Neural cell (in vitro differentiated cells): ENCODE data around the gene C1orf105. TPM values are rescaled to one million over a fixed set of nuclear protein-coding genes. Genes with fewer than 3 reads are reported as not detected.

Source experiments
- H2AFZ ChIP-seq: fragments of 200-600, 300-800 bp; sonication (generic), shearing (Covaris generic); 2 replicates; pipeline ENCODE4 v1.6.0; 2014; ENCODE audit warnings: low read depth, mild to moderate bottlenecking, antibody characterized with exemption, low read length, moderate library complexity
- H3F3A ChIP-seq: fragments of 200-600 bp; shearing (Covaris generic); 2 replicates; pipeline ENCODE4 v1.6.1; 2016; ENCODE audit warnings: mild to moderate bottlenecking, moderate library complexity, mixed read lengths, antibody characterized with exemption, low read length; ENCODE audit not compliant: insufficient read depth, poor library complexity, severe bottlenecking
- H3K27ac ChIP-seq: fragments of 200-600, 300-800 bp; sonication (generic), shearing (Covaris generic); 2 replicates; pipeline ENCODE4 v1.5.1; 2014; ENCODE audit warnings: mild to moderate bottlenecking, low read length, moderate library complexity
- H3K27me3 ChIP-seq: fragments of 300-800, 200-600 bp; sonication (generic), shearing (Covaris generic); 2 replicates; pipeline ENCODE4 v1.6.0; 2014; ENCODE audit warnings: mild to moderate bottlenecking, low read depth, low read length, moderate library complexity; ENCODE audit not compliant: insufficient read depth
- H3K36me3 ChIP-seq: fragments of 300-800, 200-600 bp; sonication (generic), shearing (Covaris generic); 2 replicates; pipeline ENCODE4 v1.5.1; 2014; ENCODE audit warnings: mild to moderate bottlenecking, antibody characterized with exemption, low read length, moderate library complexity; ENCODE audit not compliant: insufficient read depth
- H3K4me2 ChIP-seq: fragments of 300-800, 200-600 bp; sonication (generic), shearing (Covaris generic); 2 replicates; pipeline ENCODE4 v1.6.0; 2014; ENCODE audit warnings: mild to moderate bottlenecking, low read length
- H3K4me3 ChIP-seq: fragments of 300-800, 200-600 bp; sonication (generic), shearing (Covaris generic); 2 replicates; pipeline ENCODE4 v1.5.1; 2014; ENCODE audit warnings: mild to moderate bottlenecking, low read length, moderate library complexity
- H3K79me2 ChIP-seq: fragments of 200-600 bp; shearing (Covaris generic); replicated peaks from 2 replicates; pipeline ENCODE4 v1.6.0; 2014; ENCODE audit warnings: mild to moderate bottlenecking, low read length, moderate library complexity; ENCODE audit not compliant: insufficient read depth
- H3K9ac ChIP-seq: fragments of 300-800, 200-600 bp; sonication (generic), shearing (Covaris generic); 2 replicates; pipeline ENCODE4 v1.6.1; 2016; ENCODE audit warnings: mild to moderate bottlenecking, low read length, mixed read lengths
- H3K9me2 ChIP-seq: fragments of 200-600 bp; shearing (Covaris generic); 2 replicates; pipeline ENCODE4 v1.6.1; 2016; ENCODE audit warnings: mild to moderate bottlenecking, low read length, mixed read lengths; ENCODE audit not compliant: insufficient read depth
- H3K9me3 ChIP-seq: fragments of 200-600, 300-800 bp; sonication (generic), shearing (Covaris generic); 2 replicates; pipeline ENCODE4 v1.6.1; 2016; ENCODE audit warnings: mild to moderate bottlenecking, mixed run types, low read length, moderate library complexity, mixed read lengths
- H4K20me1 ChIP-seq: fragments of 200-600 bp; shearing (Covaris generic); 2 replicates; pipeline ENCODE4 v1.6.1; 2016; ENCODE audit warnings: mild to moderate bottlenecking, mixed run types; ENCODE audit not compliant: insufficient read depth
- EP300 ChIP-seq: fragments of 450-650 bp; conservative IDR thresholded peaks from 2 replicates; pipeline ENCODE4 v1.6.1; 2014; ENCODE audit warnings: antibody characterized with exemption, mild to moderate bottlenecking, moderate library complexity; ENCODE audit not compliant: poor library complexity, severe bottlenecking
- EZH2 ChIP-seq: fragments of 200-600, 300-800 bp; shearing (Covaris generic), sonication (generic); IDR thresholded peaks from 2 replicates; pipeline ENCODE4 v1.6.1; 2014; ENCODE audit warnings: antibody characterized with exemption, low read length, borderline replicate concordance, mild to moderate bottlenecking; ENCODE audit not compliant: insufficient read depth, poor library complexity, severe bottlenecking
- MXI1 ChIP-seq: fragments of 450-650 bp; conservative IDR thresholded peaks from 2 replicates; pipeline ENCODE4 v1.6.1; 2014; ENCODE audit warnings: antibody characterized with exemption, mild to moderate bottlenecking; ENCODE audit not compliant: poor library complexity, severe bottlenecking
- POLR2AphosphoS5 ChIP-seq: IDR thresholded peaks from 2 replicates; pipeline ENCODE4 v1.6.1; 2012
- RAD21 ChIP-seq: fragments of 450-650 bp; conservative IDR thresholded peaks from 2 replicates; pipeline ENCODE4 v1.6.1; 2014; ENCODE audit warnings: antibody characterized with exemption, mild to moderate bottlenecking, moderate library complexity
- REST ChIP-seq: IDR thresholded peaks from 2 replicates; pipeline ENCODE4 v1.6.1; 2012; ENCODE audit warnings: borderline replicate concordance
- SMC3 ChIP-seq: fragments of 450-650 bp; conservative IDR thresholded peaks from 2 replicates; pipeline ENCODE4 v1.6.1; 2014; ENCODE audit warnings: antibody characterized with exemption, mild to moderate bottlenecking, moderate library complexity; ENCODE audit not compliant: poor library complexity
- TAF1 ChIP-seq: IDR thresholded peaks from 2 replicates; pipeline ENCODE4 v1.6.1; 2012; ENCODE audit warnings: low read depth
- polyA plus RNA-seq: library from polyadenylated mRNA; depleted of rRNA; stranded (reverse); fragments of >200 nt; gene quantifications from 2 replicates; pipeline ENCODE4 v1.2.3, GENCODE V29; 2014
- TF ChIP-seq, protein P1 (sequence below): fragments of 450-650 bp; IDR thresholded peaks from 2 replicates; pipeline ENCODE4 v1.5.1; 2014; ENCODE audit warnings: antibody characterized with exemption, mild to moderate bottlenecking, moderate library complexity; ENCODE audit not compliant: poor library complexity, severe bottlenecking

Gene C1orf105
- polyA plus RNA-seq, 1 donor from 2014 or later = not detected

DNA sequence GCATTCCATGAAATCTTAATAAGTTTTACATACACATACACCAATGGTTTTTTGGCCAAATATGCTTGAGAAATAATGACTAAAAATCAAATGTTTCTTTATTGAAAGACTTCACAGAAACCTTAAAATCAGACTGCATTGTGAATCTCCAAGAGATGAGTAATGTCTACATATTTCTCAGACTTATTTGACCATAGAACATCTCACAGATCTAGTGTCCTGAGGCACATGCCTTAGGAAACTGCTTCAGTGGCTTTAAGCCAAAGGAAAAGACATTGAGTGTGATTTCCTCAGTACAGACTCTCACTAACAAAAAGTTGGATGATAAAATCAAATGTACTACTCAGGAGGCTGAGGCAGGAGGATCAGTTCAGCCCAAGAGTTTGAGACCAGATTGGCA is 6.2 kb upstream of the C1orf105 start:
- Histone ChIP-seq H4K20me1 (no peaks in the 10 kb centered on the region), H3K36me3 (no peaks in the 10 kb centered on the region), H3K9me2 (no peaks in the 10 kb centered on the region), H2AFZ (no peak overlapping the region), H3K9me3 (no peaks in the 10 kb centered on the region), H3K4me2 (no peak overlapping the region), H3K9ac (no peak overlapping the region), H3F3A (no peaks in the 10 kb centered on the region), H3K79me2 (no peaks in the 10 kb centered on the region), H3K27ac (no peak overlapping the region), H3K27me3 (no peaks in the 10 kb centered on the region), H3K4me3 (no peak overlapping the region)
- TF ChIP-seq SMC3 (no peak), POLR2AphosphoS5 (no peak), RAD21 (no peak), MXI1 (no peak), REST (no peak), EP300 (no peak), EZH2 (no peak), TAF1 (no peak)
- TF ChIP-seq, protein P1, sequence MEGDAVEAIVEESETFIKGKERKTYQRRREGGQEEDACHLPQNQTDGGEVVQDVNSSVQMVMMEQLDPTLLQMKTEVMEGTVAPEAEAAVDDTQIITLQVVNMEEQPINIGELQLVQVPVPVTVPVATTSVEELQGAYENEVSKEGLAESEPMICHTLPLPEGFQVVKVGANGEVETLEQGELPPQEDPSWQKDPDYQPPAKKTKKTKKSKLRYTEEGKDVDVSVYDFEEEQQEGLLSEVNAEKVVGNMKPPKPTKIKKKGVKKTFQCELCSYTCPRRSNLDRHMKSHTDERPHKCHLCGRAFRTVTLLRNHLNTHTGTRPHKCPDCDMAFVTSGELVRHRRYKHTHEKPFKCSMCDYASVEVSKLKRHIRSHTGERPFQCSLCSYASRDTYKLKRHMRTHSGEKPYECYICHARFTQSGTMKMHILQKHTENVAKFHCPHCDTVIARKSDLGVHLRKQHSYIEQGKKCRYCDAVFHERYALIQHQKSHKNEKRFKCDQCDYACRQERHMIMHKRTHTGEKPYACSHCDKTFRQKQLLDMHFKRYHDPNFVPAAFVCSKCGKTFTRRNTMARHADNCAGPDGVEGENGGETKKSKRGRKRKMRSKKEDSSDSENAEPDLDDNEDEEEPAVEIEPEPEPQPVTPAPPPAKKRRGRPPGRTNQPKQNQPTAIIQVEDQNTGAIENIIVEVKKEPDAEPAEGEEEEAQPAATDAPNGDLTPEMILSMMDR = no peak

GRCh38 chr1:172416496-172417035 is 3.9 kb upstream of the C1orf105 start:
- Histone ChIP-seq H3K4me2 (no peak overlapping the region), H4K20me1 (no peaks in the 10 kb centered on the region), H3K27ac (no peak overlapping the region), H3K9me3 (no peaks in the 10 kb centered on the region), H3K9ac (no peak overlapping the region), H3K79me2 (no peaks in the 10 kb centered on the region), H3F3A (no peaks in the 10 kb centered on the region), H2AFZ (no peak overlapping the region), H3K4me3 (no peak overlapping the region), H3K36me3 (no peaks in the 10 kb centered on the region), H3K9me2 (no peaks in the 10 kb centered on the region), H3K27me3 (no peaks in the 10 kb centered on the region)
- TF ChIP-seq RAD21 (no peak), MXI1 (no peak), EP300 (no peak), EZH2 (no peak), REST (no peak), TAF1 (no peak), SMC3 (no peak), POLR2AphosphoS5 (no peak)
- TF ChIP-seq, protein P1 = no peak
